ENCODE results near the gene GRWD1.

Gene GRWD1

GRCh38 chr19:48400018-48400742 lies 45.6 kb upstream of the GRWD1 start:
- H3K4me3 ChIP-seq (ENCODE audit: low read depth, low read length) = no peak overlapping the region
- TF ChIP-seq CTCF (IDR thresholded peaks at IDR 0.05; ENCODE audit: low read depth, low read length) = no peak

- no peak overlapping the region for H3K4me3 ChIP-seq (ENCODE audit: low read depth, low read length)
- no peak for TF ChIP-seq CTCF (IDR thresholded peaks at IDR 0.05; ENCODE audit: low read depth, low read length)
Observed at GRCh38 chr19:48401287-48401686, 44.5 kb upstream of the GRWD1 start.

GRCh38 chr19:48403606-48404005 lies 42.2 kb upstream of the GRWD1 start:
- H3K4me3 ChIP-seq (ENCODE audit: low read depth, low read length) = no peak overlapping the region
- no peak for TF ChIP-seq CTCF (IDR thresholded peaks at IDR 0.05; ENCODE audit: low read depth, low read length)

- no peak for TF ChIP-seq CTCF (IDR thresholded peaks at IDR 0.05; ENCODE audit: low read depth, low read length)
- H3K4me3 ChIP-seq (ENCODE audit: low read depth, low read length) = no peak overlapping the region
Observed at GRCh38 chr19:48405010-48405659, 40.6 kb upstream of the GRWD1 start.

- TF ChIP-seq CTCF (IDR thresholded peaks at IDR 0.05; ENCODE audit: low read depth, low read length) = no peak
- no peak overlapping the region for H3K4me3 ChIP-seq (ENCODE audit: low read depth, low read length)
Observed at GRCh38 chr19:48405850-48406249, 39.9 kb upstream of the GRWD1 start.

DNA sequence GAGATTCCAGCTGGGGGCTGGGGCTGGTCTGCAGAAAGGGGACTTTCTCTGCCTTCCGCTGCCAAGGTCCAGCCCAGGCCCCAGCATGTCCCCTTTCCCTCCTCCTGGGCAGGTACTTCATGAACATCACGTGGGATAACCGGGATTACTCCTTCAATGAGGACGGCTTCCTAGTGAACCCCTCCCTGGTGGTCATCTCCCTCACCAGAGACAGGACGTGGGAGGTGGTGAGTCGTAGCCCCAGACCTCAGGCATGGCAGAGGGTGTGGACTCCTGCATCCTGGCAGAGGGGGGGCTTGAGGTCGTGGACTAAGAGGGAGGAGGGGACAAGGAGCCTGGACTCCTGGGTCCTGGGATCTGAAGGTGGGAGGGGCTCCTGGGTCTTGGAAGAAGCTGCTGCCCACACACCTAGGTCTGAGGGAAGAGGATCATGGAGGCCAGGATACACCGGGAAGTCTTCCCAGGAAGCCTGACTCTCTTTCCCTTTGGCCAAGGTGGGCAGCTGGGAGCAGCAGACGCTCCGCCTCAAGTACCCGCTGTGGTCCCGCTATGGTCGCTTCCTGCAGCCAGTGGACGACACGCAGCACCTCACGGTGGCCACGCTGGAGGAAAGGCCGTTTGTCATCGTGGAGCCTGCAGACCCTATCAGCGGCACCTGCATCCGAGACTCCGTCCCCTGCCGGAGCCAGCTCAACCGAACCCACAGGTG lies 31.8 kb upstream of the GRWD1 start:
- no peak for TF ChIP-seq CTCF (IDR thresholded peaks at IDR 0.05; ENCODE audit: low read depth, low read length)
- no peak overlapping the region for H3K4me3 ChIP-seq (ENCODE audit: low read depth, low read length)

DNA sequence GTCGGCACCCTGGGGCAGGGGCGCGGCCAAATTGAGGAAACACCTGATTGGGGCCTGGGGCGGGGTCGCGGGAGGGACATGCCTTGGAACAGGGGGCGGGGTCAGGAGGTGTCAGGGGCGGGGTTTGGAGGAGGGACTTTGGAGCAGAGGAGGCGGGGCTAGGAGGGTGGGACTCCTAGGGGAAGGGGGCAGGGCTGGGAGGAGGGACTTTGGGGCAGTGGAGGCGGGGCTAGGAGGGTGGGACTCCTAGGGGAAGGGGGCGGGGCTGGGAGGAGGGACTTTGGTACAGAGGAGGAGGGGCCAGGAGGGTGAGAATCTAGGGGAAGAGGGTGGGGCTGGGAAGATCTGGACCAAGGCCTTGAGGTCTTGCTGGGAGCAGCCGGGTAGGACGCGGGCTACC lies 30.4 kb upstream of the GRWD1 start:
- TF ChIP-seq CTCF (IDR thresholded peaks at IDR 0.05; ENCODE audit: low read depth, low read length) = no peak
- H3K4me3 ChIP-seq (ENCODE audit: low read depth, low read length) = no peak overlapping the region
